SK-N-SH (cell line): ENCODE results near the gene TLR4. TPM values are rescaled to one million over a fixed set of nuclear protein-coding genes. Genes with fewer than 3 reads are reported as not detected.
A peak's percentile ranks its signal among the peaks of the same experiment; 100 is the strongest.

Source experiments
- CTCF ChIA-PET: fragments of 300-600, 350-600 bp; formaldehyde crosslinking; extraction: SDS; loops from one replicate; lab custom pipeline; 2021; lab: Yijun Ruan, JAX
- POLR2A ChIA-PET: fragments of 350-600 bp; sonication (Branson Sonifier 250); formaldehyde crosslinking; extraction: SDS; loops from one replicate; lab custom pipeline; 2020; ENCODE audit warnings: antibody characterized with exemption, inconsistent platforms; lab: Yijun Ruan, JAX
- DNase-seq: peaks from one replicate; pipeline ENCODE4 v3.0.0; 2012
- H2AFZ ChIP-seq: fragments of 200-600 bp; sonication (generic); 2 replicates; pipeline ENCODE4 v1.8.1; 2016; ENCODE audit warnings: antibody characterized with exemption, mild to moderate bottlenecking, low read depth
- H3F3A ChIP-seq: fragments of 200-600 bp; sonication (generic); replicated peaks from 2 replicates; pipeline ENCODE3; 2016; ENCODE audit warnings: antibody characterized with exemption, mild to moderate bottlenecking; ENCODE audit not compliant: insufficient read depth
- H3K27ac ChIP-seq, 2 experiments: fragments of 200-500 bp in 1 of 2; fragments of 200-600 bp in 1 of 2; sonication (Bioruptor generic) in 1 of 2; sonication (generic), shearing (Covaris generic) in 1 of 2; 2 replicates each; pipeline versions ENCODE4 v1.5.1 to v1.6.1; 2014 to 2016; ENCODE audit warnings: low read depth in 2 of 2, inconsistent platforms in 1 of 2, low read length in 1 of 2, mild to moderate bottlenecking in 1 of 2, mixed read lengths in 1 of 2
- H3K27me3 ChIP-seq: fragments of 200-600 bp; sonication (generic), shearing (Covaris generic); 2 replicates; pipeline ENCODE4 v1.6.1; 2016; ENCODE audit warnings: mixed run types; ENCODE audit not compliant: insufficient read depth
- H3K36me3 ChIP-seq, 2 experiments: fragments of 200-500 bp in 1 of 2; fragments of 200-600 bp in 1 of 2; sonication (Bioruptor generic) in 1 of 2; sonication (generic) in 1 of 2; replicated peaks in 1 of 2; 2 replicates each; pipeline versions ENCODE3 to v1.5.1; 2014 to 2016; ENCODE audit warnings: low read length in 1 of 2, mild to moderate bottlenecking in 1 of 2; ENCODE audit not compliant: insufficient read depth in 2 of 2, control insufficient read depth in 1 of 2
- H3K4me1 ChIP-seq, 2 experiments: fragments of 200-500 bp in 1 of 2; fragments of 200-600 bp in 1 of 2; sonication (Bioruptor generic) in 1 of 2; sonication (generic), shearing (Covaris generic) in 1 of 2; 2 replicates each; pipeline versions ENCODE4 v1.5.1 to v1.6.1; 2014 to 2016; ENCODE audit warnings: low read depth in 1 of 2, low read length in 1 of 2, mixed run types in 1 of 2; ENCODE audit not compliant: insufficient read depth in 2 of 2, control insufficient read depth in 1 of 2
- H3K4me2 ChIP-seq: fragments of 200-600 bp; sonication (generic), shearing (Covaris generic); 2 replicates; pipeline ENCODE4 v1.6.1; 2017; ENCODE audit warnings: mixed run types
- H3K4me3 ChIP-seq, 2 experiments: fragments of 200-500 bp in 1 of 2; fragments of 200-600 bp in 1 of 2; sonication (Bioruptor generic) in 1 of 2; sonication (generic), shearing (Covaris generic) in 1 of 2; 2 replicates each; pipeline versions ENCODE4 v1.5.1 to v1.8.1; 2014 to 2016; ENCODE audit warnings: low read depth in 2 of 2, inconsistent platforms in 1 of 2, low read length in 1 of 2, mild to moderate bottlenecking in 1 of 2, mixed read lengths in 1 of 2, moderate library complexity in 1 of 2
- H3K79me2 ChIP-seq: fragments of 200-600 bp; sonication (generic); 2 replicates; pipeline ENCODE4 v1.8.1; 2017; ENCODE audit warnings: mild to moderate bottlenecking; ENCODE audit not compliant: insufficient read depth
- H3K9ac ChIP-seq: fragments of 200-600 bp; sonication (generic); 2 replicates; pipeline ENCODE4 v1.6.1; 2017; ENCODE audit warnings: mixed run types
- H3K9me2 ChIP-seq: fragments of 200-600 bp; sonication (generic); 2 replicates; pipeline ENCODE4 v1.6.1; 2017; ENCODE audit warnings: mixed run types
- H3K9me3 ChIP-seq: fragments of 200-600 bp; sonication (generic); 2 replicates; pipeline ENCODE4 v1.6.1; 2017; ENCODE audit warnings: mixed run types, mild to moderate bottlenecking, moderate library complexity
- H4K20me1 ChIP-seq: fragments of 200-600 bp; sonication (generic); 2 replicates; pipeline ENCODE4 v1.6.1; 2017; ENCODE audit warnings: mild to moderate bottlenecking, mixed run types; ENCODE audit not compliant: insufficient read depth
- CHD2 ChIP-seq: fragments of 150-350 bp; IDR thresholded peaks from 2 replicates; pipeline ENCODE4 v1.6.1; 2018; ENCODE audit warnings: low read length; ENCODE audit not compliant: partially characterized antibody
- ELF1 ChIP-seq: IDR thresholded peaks from 2 replicates; pipeline ENCODE4 v1.4.0; 2012
- FOSL2 ChIP-seq: IDR thresholded peaks from 2 replicates; pipeline ENCODE4 v1.4.0; 2012; ENCODE audit warnings: low read depth, mild to moderate bottlenecking, moderate library complexity, borderline replicate concordance
- FOXJ3 ChIP-seq: sonication (generic); formaldehyde crosslinking; IDR thresholded peaks from 2 replicates; pipeline ENCODE4 v1.5.1; 2020; ENCODE audit warnings: mild to moderate bottlenecking, missing genetic modification reagents
- FOXM1 ChIP-seq: IDR thresholded peaks from 2 replicates; pipeline ENCODE4 v1.4.0; 2012; ENCODE audit warnings: low read depth, mild to moderate bottlenecking
- GABPA ChIP-seq: IDR thresholded peaks from 2 replicates; pipeline ENCODE4 v1.4.0; 2012; ENCODE audit warnings: low read depth, mild to moderate bottlenecking
- GATA2 ChIP-seq: sonication (generic); formaldehyde crosslinking; IDR thresholded peaks from 2 replicates; pipeline ENCODE4 v1.5.0; 2020; ENCODE audit warnings: mild to moderate bottlenecking, missing genetic modification reagents
- JUND ChIP-seq: IDR thresholded peaks from 2 replicates; pipeline ENCODE4 v1.4.0; 2012
- MXI1 ChIP-seq: IDR thresholded peaks from 2 replicates; pipeline ENCODE4 v1.6.1; 2012; ENCODE audit warnings: mild to moderate bottlenecking, low read depth, low read length, improper control_type of control experiment
- NFIC ChIP-seq: IDR thresholded peaks from 2 replicates; pipeline ENCODE4 v1.4.0; 2012; ENCODE audit warnings: borderline replicate concordance
- POLR2AphosphoS5 ChIP-seq: IDR thresholded peaks from 2 replicates; pipeline ENCODE4 v1.6.1; 2012; ENCODE audit warnings: low read depth, low read length
- RCOR1 ChIP-seq: fragments of 150-350 bp; IDR thresholded peaks from 2 replicates; pipeline ENCODE4 v1.6.1; 2017; ENCODE audit warnings: antibody characterized with exemption, low read length
- RFX5 ChIP-seq: IDR thresholded peaks from 2 replicates; pipeline ENCODE4 v1.6.1; 2012; ENCODE audit warnings: mild to moderate bottlenecking, improper control_type of control experiment, low read length
- SIN3A ChIP-seq: IDR thresholded peaks from 2 replicates; pipeline ENCODE4 v1.6.1; 2012; ENCODE audit warnings: low read depth, mild to moderate bottlenecking, low read length, moderate library complexity, borderline replicate concordance
- SMC3 ChIP-seq: IDR thresholded peaks from 2 replicates; pipeline ENCODE4 v1.6.1; 2012; ENCODE audit warnings: low read depth, low read length, improper control_type of control experiment
- TAF1 ChIP-seq: IDR thresholded peaks from 2 replicates; pipeline ENCODE4 v1.6.1; 2012; ENCODE audit warnings: low read depth, mild to moderate bottlenecking, low read length, moderate library complexity, borderline replicate concordance
- TEAD4 ChIP-seq: IDR thresholded peaks from 2 replicates; pipeline ENCODE4 v1.4.0; 2012; ENCODE audit warnings: mild to moderate bottlenecking, borderline replicate concordance; ENCODE audit not compliant: insufficient read depth
- YY1 ChIP-seq: IDR thresholded peaks from 2 replicates; pipeline ENCODE4 v1.4.0; 2012; ENCODE audit warnings: low read depth, mild to moderate bottlenecking
- WGBS: methylation state at CpG from one replicate; pipeline ENCODE4 v1.1.6; 2017; ENCODE audit warnings: low lambda C conversion rate; 5-methylcytosine and 5-hydroxymethylcytosine counted together
- polyA plus RNA-seq, 3 experiments: library from polyadenylated mRNA; depleted of rRNA; stranded (reverse); fragments of >200 nt; gene quantifications; 2 replicates each; pipeline ENCODE4 v1.2.3, GENCODE V29; 2012
- TF ChIP-seq, protein P1 (sequence below): IDR thresholded peaks from 2 replicates; pipeline ENCODE4 v1.4.0; 2012; ENCODE audit warnings: low read depth
- TF ChIP-seq, protein P2 (sequence below): IDR thresholded peaks from 2 replicates; pipeline ENCODE4; 2012
- TF ChIP-seq, protein P3 (sequence below): IDR thresholded peaks from 2 replicates; pipeline ENCODE4 v1.4.0; 2012; ENCODE audit warnings: low read depth, borderline replicate concordance

Gene TLR4
- polyA plus RNA-seq, 1 of the 3 experiments (the other 2 are of a cell fraction), result 0.85 TPM

DNA sequence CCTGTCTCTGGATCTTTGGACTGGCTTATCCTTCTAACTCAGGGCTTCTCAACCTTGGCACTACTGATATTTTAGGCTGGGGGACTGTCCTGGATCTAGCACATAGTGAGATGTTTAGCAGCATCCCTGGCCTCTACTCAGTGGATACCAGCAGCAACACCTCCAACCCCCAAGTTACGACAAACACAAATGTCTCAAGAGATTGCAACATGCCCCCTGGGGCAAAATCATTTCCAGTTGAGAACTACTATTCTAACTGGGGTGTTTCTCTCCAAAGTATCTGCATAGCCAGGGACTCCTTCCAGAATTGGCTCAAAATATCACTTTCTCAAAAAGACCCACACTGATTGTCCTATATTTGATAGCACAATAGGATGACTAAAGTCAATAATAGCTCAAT, 7.2 kb upstream of the TLR4 start:
- POLR2A ChIA-PET, result no interaction called here
- TF ChIP-seq TAF1 (no peak), RCOR1 (no peak), POLR2AphosphoS5 (no peak), RFX5 (no peak), FOXM1 (no peak), FOXJ3 (CRISPR knock-in tag) (no peak), JUND (no peak), YY1 (no peak), FOSL2 (no peak), TEAD4 (no peak), GABPA (no peak)
- TF ChIP-seq, protein P1, sequence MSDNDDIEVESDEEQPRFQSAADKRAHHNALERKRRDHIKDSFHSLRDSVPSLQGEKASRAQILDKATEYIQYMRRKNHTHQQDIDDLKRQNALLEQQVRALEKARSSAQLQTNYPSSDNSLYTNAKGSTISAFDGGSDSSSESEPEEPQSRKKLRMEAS, result no peak
- TF ChIP-seq, protein P2, sequence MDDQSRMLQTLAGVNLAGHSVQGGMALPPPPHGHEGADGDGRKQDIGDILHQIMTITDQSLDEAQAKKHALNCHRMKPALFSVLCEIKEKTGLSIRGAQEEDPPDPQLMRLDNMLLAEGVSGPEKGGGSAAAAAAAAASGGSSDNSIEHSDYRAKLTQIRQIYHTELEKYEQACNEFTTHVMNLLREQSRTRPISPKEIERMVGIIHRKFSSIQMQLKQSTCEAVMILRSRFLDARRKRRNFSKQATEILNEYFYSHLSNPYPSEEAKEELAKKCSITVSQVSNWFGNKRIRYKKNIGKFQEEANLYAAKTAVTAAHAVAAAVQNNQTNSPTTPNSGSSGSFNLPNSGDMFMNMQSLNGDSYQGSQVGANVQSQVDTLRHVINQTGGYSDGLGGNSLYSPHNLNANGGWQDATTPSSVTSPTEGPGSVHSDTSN, result no peak
- H3K4me3 ChIP-seq, result no peak overlapping the region

DNA sequence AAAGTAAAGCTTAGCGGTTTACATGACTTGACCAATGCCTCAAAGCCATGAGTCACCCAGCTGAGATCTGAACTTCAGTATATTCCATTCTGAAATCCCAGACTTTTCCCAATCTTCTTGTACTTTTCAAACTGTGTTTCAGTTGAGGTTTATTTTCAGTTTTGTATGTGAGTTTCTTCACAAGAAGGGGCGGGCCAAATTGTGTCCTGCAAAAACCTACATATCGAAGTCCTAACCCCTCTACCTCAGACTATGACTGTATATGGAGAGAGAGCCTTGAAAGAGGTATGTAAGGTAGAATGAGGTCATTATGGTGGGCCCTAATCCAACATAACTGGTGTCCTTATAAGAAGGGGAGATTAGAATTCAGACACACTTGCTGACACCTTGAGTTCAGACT, 666 bp upstream of the TLR4 start:
- no peaks in the 10 kb centered on the region for H3K27me3 ChIP-seq
- H3K9ac ChIP-seq, result peak overlapping the region; percentile 82
- no peaks in the 10 kb centered on the region for H3K9me3 ChIP-seq
- H3F3A ChIP-seq, result peaks cover 36% of the 10 kb centered on the region
- peak overlapping the region in 1 of 2 experiments; percentile 72; a peak in 2 of 4 replicates for H3K4me3 ChIP-seq
- TF ChIP-seq SIN3A (no peak), GABPA (no peak), CHD2 (no peak), ELF1 (no peak), JUND (no peak), GATA2 (CRISPR knock-in tag) (no peak), MXI1 (no peak), NFIC (no peak), SMC3 (no peak), RCOR1 (no peak)
- TF ChIP-seq, protein P3, sequence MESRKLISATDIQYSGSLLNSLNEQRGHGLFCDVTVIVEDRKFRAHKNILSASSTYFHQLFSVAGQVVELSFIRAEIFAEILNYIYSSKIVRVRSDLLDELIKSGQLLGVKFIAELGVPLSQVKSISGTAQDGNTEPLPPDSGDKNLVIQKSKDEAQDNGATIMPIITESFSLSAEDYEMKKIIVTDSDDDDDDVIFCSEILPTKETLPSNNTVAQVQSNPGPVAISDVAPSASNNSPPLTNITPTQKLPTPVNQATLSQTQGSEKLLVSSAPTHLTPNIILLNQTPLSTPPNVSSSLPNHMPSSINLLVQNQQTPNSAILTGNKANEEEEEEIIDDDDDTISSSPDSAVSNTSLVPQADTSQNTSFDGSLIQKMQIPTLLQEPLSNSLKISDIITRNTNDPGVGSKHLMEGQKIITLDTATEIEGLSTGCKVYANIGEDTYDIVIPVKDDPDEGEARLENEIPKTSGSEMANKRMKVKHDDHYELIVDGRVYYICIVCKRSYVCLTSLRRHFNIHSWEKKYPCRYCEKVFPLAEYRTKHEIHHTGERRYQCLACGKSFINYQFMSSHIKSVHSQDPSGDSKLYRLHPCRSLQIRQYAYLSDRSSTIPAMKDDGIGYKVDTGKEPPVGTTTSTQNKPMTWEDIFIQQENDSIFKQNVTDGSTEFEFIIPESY, result no peak
- H2AFZ ChIP-seq, result peak overlapping the region; percentile 77
- H3K27ac ChIP-seq, result peak overlapping the region in 1 of 2 experiments; percentile 96; a peak in 2 of 4 replicates
- H3K9me2 ChIP-seq, result no peaks in the 10 kb centered on the region
- ChIA-PET CTCF (interaction anchor here (2.1 kb wide), 1 partner anchor 19 kb away, joined by 4 read pairs; no protein-coding TSS in a partner anchor), POLR2A (no interaction called here)
- 71% methylated on average over 3 of the region's 3 CpGs for WGBS
- no peak for DNase-seq
- H3K4me1 ChIP-seq, result peaks cover 2 to 9% of the 10 kb centered on the region in 2 experiments; a peak in 2 of 4 replicates
- H3K4me2 ChIP-seq, result peak overlapping the region; percentile 87
- H4K20me1 ChIP-seq, result no peaks in the 10 kb centered on the region
- peaks cover 39% of the 10 kb centered on the region for H3K79me2 ChIP-seq
- H3K36me3 ChIP-seq, result peaks cover 0 to 11% of the 10 kb centered on the region in 2 experiments

More for the DNA sequence above, 7.2 kb upstream of the TLR4 start:
- Histone ChIP-seq H3K9me2 (no peaks in the 10 kb centered on the region), H3K36me3 (no peaks in the 10 kb centered on the region), H3K79me2 (no peaks in the 10 kb centered on the region), H3K9me3 (no peaks in the 10 kb centered on the region), H3K4me1 (0 out of 4 replicates have a peak, but pooled peaks cover 0 to 8% of the 10 kb centered on the region in 2 experiments), H3K27ac (no peak overlapping the region), H3K9ac (no peak overlapping the region), H3F3A (no peaks in the 10 kb centered on the region), H3K4me2 (no peak overlapping the region), H4K20me1 (no peaks in the 10 kb centered on the region), H3K27me3 (no peaks in the 10 kb centered on the region), H2AFZ (no peak overlapping the region)
- 64% methylated on average over 1 of the region's 1 CpG for WGBS
- no peak for DNase-seq
- CTCF ChIA-PET, result interaction anchor here (1.0 kb wide), 1 partner anchor 9 kb away, joined by 3 read pairs; no protein-coding TSS in a partner anchor
